ENCODE measurements around the gene MGA. TPM values are rescaled to one million over a fixed set of nuclear protein-coding genes. Genes with fewer than 3 reads are reported as not detected.

The MGA gene
- total and polyA plus RNA-seq, 2 donors (not counting 1 experiment from before 2014, with no cell fraction given), result 6.5 to 33.7 TPM

GRCh38 chr15:41805711-41806110 lies 145.5 kb downstream of the MGA start:
- no peaks in the 10 kb centered on the region for H3K9me3 ChIP-seq (ENCODE audit: control insufficient read depth, insufficient read depth, low read depth, low read length)
- peaks cover 10% of the 10 kb centered on the region for H3K4me1 ChIP-seq (ENCODE audit: control insufficient read depth, extremely low read depth, insufficient read depth, low read length)
- H3K27ac ChIP-seq (ENCODE audit: insufficient read depth, low read length), result no peak overlapping the region
- H4K20me1 ChIP-seq (ENCODE audit: control insufficient read depth, extremely low read depth, insufficient read depth, low read length), result no peaks in the 10 kb centered on the region
- no peaks in the 10 kb centered on the region for H3K27me3 ChIP-seq (ENCODE audit: control insufficient read depth, insufficient read depth, low read length)
- H3K4me2 ChIP-seq (ENCODE audit: extremely low read depth, insufficient read depth, low read length), result no peak overlapping the region
- no peak for DNase-seq (ENCODE audit: low read depth in 2 of 2)
- no peak overlapping the region for H2AFZ ChIP-seq (ENCODE audit: low read length)
- no peaks in the 10 kb centered on the region for H3K79me2 ChIP-seq (ENCODE audit: control insufficient read depth, insufficient read depth, low read length)
- H3K9ac ChIP-seq (ENCODE audit: insufficient read depth, low read length), result no peak overlapping the region
- no peak overlapping the region for H3K4me3 ChIP-seq (replicated peaks in 1 of 4; ENCODE audit: control extremely low read depth in 1 of 4, insufficient read depth in 1 of 4, low read depth in 3 of 4, low read length in 4 of 4)
- TF ChIP-seq EZH2 (IDR thresholded peaks at IDR 0.05; ENCODE audit: low read length, missing control alignments), result no peak
- H3K36me3 ChIP-seq (ENCODE audit: control insufficient read depth, insufficient read depth, low read length), result peaks cover 2% of the 10 kb centered on the region

- no peak overlapping the region for H3K4me3 ChIP-seq (replicated peaks in 1 of 4; ENCODE audit: control extremely low read depth in 1 of 4, insufficient read depth in 1 of 4, low read depth in 3 of 4, low read length in 4 of 4)
- no peak for DNase-seq (ENCODE audit: low read depth in 2 of 2)
- H3K4me1 ChIP-seq (ENCODE audit: control insufficient read depth, extremely low read depth, insufficient read depth, low read length), result peaks cover 10% of the 10 kb centered on the region
- TF ChIP-seq, protein P1, sequence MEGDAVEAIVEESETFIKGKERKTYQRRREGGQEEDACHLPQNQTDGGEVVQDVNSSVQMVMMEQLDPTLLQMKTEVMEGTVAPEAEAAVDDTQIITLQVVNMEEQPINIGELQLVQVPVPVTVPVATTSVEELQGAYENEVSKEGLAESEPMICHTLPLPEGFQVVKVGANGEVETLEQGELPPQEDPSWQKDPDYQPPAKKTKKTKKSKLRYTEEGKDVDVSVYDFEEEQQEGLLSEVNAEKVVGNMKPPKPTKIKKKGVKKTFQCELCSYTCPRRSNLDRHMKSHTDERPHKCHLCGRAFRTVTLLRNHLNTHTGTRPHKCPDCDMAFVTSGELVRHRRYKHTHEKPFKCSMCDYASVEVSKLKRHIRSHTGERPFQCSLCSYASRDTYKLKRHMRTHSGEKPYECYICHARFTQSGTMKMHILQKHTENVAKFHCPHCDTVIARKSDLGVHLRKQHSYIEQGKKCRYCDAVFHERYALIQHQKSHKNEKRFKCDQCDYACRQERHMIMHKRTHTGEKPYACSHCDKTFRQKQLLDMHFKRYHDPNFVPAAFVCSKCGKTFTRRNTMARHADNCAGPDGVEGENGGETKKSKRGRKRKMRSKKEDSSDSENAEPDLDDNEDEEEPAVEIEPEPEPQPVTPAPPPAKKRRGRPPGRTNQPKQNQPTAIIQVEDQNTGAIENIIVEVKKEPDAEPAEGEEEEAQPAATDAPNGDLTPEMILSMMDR (conservative IDR thresholded peaks at IDR 0.05 in 1 of 2, IDR thresholded peaks at IDR 0.05 in 1 of 2; ENCODE audit: low read depth in 1 of 2, low read length in 2 of 2), result no peak
- no peak for TF ChIP-seq EZH2 (IDR thresholded peaks at IDR 0.05; ENCODE audit: low read length, missing control alignments)
- no peak overlapping the region for H2AFZ ChIP-seq (ENCODE audit: low read length)
- no peak overlapping the region for H3K4me2 ChIP-seq (ENCODE audit: extremely low read depth, insufficient read depth, low read length)
- H3K9me3 ChIP-seq (ENCODE audit: control insufficient read depth, insufficient read depth, low read depth, low read length), result no peaks in the 10 kb centered on the region
- H3K9ac ChIP-seq (ENCODE audit: insufficient read depth, low read length), result no peak overlapping the region
- no peaks in the 10 kb centered on the region for H3K79me2 ChIP-seq (ENCODE audit: control insufficient read depth, insufficient read depth, low read length)
- no peaks in the 10 kb centered on the region for H3K27me3 ChIP-seq (ENCODE audit: control insufficient read depth, insufficient read depth, low read length)
- H4K20me1 ChIP-seq (ENCODE audit: control insufficient read depth, extremely low read depth, insufficient read depth, low read length), result no peaks in the 10 kb centered on the region
- peaks cover 2% of the 10 kb centered on the region for H3K36me3 ChIP-seq (ENCODE audit: control insufficient read depth, insufficient read depth, low read length)
- H3K27ac ChIP-seq (ENCODE audit: insufficient read depth, low read length), result no peak overlapping the region
Observed at GRCh38 chr15:41806291-41807181, 146.3 kb downstream of the MGA start.

- TF ChIP-seq, protein P1 (conservative IDR thresholded peaks at IDR 0.05 in 1 of 2, IDR thresholded peaks at IDR 0.05 in 1 of 2; ENCODE audit: low read depth in 1 of 2, low read length in 2 of 2), result no peak
- H3K27me3 ChIP-seq (ENCODE audit: control insufficient read depth, insufficient read depth, low read length), result no peaks in the 10 kb centered on the region
- H3K9ac ChIP-seq (ENCODE audit: insufficient read depth, low read length), result no peak overlapping the region
- no peak for DNase-seq (ENCODE audit: low read depth in 2 of 2)
- H3K9me3 ChIP-seq (ENCODE audit: control insufficient read depth, insufficient read depth, low read depth, low read length), result no peaks in the 10 kb centered on the region
- H4K20me1 ChIP-seq (ENCODE audit: control insufficient read depth, extremely low read depth, insufficient read depth, low read length), result no peaks in the 10 kb centered on the region
- peaks cover 8% of the 10 kb centered on the region for H3K4me1 ChIP-seq (ENCODE audit: control insufficient read depth, extremely low read depth, insufficient read depth, low read length)
- no peak overlapping the region for H2AFZ ChIP-seq (ENCODE audit: low read length)
- no peaks in the 10 kb centered on the region for H3K79me2 ChIP-seq (ENCODE audit: control insufficient read depth, insufficient read depth, low read length)
- peaks cover 5% of the 10 kb centered on the region for H3K36me3 ChIP-seq (ENCODE audit: control insufficient read depth, insufficient read depth, low read length)
- no peak overlapping the region for H3K27ac ChIP-seq (ENCODE audit: insufficient read depth, low read length)
- H3K4me2 ChIP-seq (ENCODE audit: extremely low read depth, insufficient read depth, low read length), result no peak overlapping the region
- H3K4me3 ChIP-seq (replicated peaks in 1 of 4; ENCODE audit: control extremely low read depth in 1 of 4, insufficient read depth in 1 of 4, low read depth in 3 of 4, low read length in 4 of 4), result no peak overlapping the region
Observed at GRCh38 chr15:41809121-41809520, 148.9 kb downstream of the MGA start.
